ENCODE data around the gene AADACL4. TPM values are rescaled to one million over a fixed set of nuclear protein-coding genes. Genes with fewer than 3 reads are reported as not detected.
"Not testable (repeated sequence)": the region's sequence is repeated elsewhere in the genome, so short reads cannot be mapped to it uniquely, and the experiment has no call there.

The AADACL4 gene
- polyA plus RNA-seq, 1 donor, result 1.8 TPM

GRCh38 chr1:12712076-12712475, 68.2 kb downstream of the AADACL4 start:
- no peak for DNase-seq

GRCh38 chr1:12712929-12713328, 69.0 kb downstream of the AADACL4 start:
- no peak for DNase-seq

GRCh38 chr1:12713651-12714050, 69.8 kb downstream of the AADACL4 start:
- DNase-seq, result not testable (repeated sequence)

- no peak for DNase-seq
Measured at GRCh38 chr1:12714710-12715475, 71.0 kb downstream of the AADACL4 start.

GRCh38 chr1:12715896-12716437, 72.1 kb downstream of the AADACL4 start, which contains the start of gene AADACL3:
TSS of gene AADACL3 (plus strand) at chr1:12716110. CDS start at chr1:12716177, 67 bp downstream.
- no peak for DNase-seq

Other genes starting within 250 kb of the AADACL4 start
- 80.7 TPM for gene DHRS3, start 25.9 kb upstream of the AADACL4 start, polyA plus RNA-seq (ENCODE audit: insufficient read length)
- not detected for gene AADACL3, start 72.0 kb downstream of the AADACL4 start, polyA plus RNA-seq (ENCODE audit: insufficient read length)
- gene CFAP107, start 102.1 kb downstream of the AADACL4 start, polyA plus RNA-seq (ENCODE audit: insufficient read length), result 0.50 TPM
- not detected for gene PRAMEF12, start 129.7 kb downstream of the AADACL4 start, polyA plus RNA-seq (ENCODE audit: insufficient read length)
- not detected for gene PRAMEF1, start 147.3 kb downstream of the AADACL4 start, polyA plus RNA-seq (ENCODE audit: insufficient read length)
- not detected for gene PRAMEF11, start 187.3 kb downstream of the AADACL4 start, polyA plus RNA-seq (ENCODE audit: insufficient read length)
- 0.58 TPM for gene HNRNPCL1, start 204.6 kb downstream of the AADACL4 start, polyA plus RNA-seq (ENCODE audit: insufficient read length)
- not detected for gene PRAMEF2, start 213.0 kb downstream of the AADACL4 start, polyA plus RNA-seq (ENCODE audit: insufficient read length)
- gene PRAMEF4, start 242.1 kb downstream of the AADACL4 start, polyA plus RNA-seq (ENCODE audit: insufficient read length), result not detected

Measured in left kidney (tissue), 2 donors.